ENCODE results near the gene DRGX. TPM values are rescaled to one million over a fixed set of nuclear protein-coding genes. Genes with fewer than 3 reads are reported as not detected.

The DRGX gene
- total and polyA plus RNA-seq, 12 donors, result not detected

- Histone ChIP-seq H3K27ac (no peak overlapping the region), H3K27me3 (no peaks in the 10 kb centered on the region), H3K4me3 (no peak overlapping the region), H3K9me3 (peaks cover 0 to 13% (median 0%) of the 10 kb centered on the region in 11 donors), H3K4me1 (no peaks in the 10 kb centered on the region), H3K36me3 (no peaks in the 10 kb centered on the region)
- intact Hi-C loops (cut with DNase I), result no loop called here
- DNase-seq (no peak), ATAC-seq (no peak)
- WGBS, 2 donors, result 66 to 76% methylated on average over 4 of the region's 4 CpGs
- TF ChIP-seq CTCF (IDR thresholded peaks at IDR 0.05), result no peak
Observed at GRCh38 chr10:49350846-49351532, 44.9 kb downstream of the DRGX start.

DNA sequence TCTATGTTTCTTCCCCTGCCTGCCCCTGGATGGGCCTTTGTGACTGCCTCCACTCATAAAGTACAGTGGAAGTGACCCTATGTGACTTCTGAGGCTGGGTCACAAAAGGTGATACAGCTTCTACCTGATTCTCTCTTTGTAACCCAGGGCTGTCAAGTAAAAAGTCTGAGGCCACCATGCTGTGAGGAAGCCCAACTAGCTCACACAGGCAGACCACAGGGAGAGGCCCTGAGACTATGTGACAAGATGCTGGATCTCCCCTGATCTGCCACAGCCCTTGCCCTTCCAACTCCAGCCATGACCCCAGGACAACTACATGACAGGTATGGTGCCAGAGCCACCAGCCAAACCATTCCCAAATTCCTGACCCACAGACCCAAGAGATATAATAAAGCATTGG lies 45.8 kb downstream of the DRGX start:
- no peak for TF ChIP-seq CTCF (IDR thresholded peaks at IDR 0.05)
- no peaks in the 10 kb centered on the region for H3K36me3 ChIP-seq
- intact Hi-C loops (cut with DNase I), result no loop called here

DNA sequence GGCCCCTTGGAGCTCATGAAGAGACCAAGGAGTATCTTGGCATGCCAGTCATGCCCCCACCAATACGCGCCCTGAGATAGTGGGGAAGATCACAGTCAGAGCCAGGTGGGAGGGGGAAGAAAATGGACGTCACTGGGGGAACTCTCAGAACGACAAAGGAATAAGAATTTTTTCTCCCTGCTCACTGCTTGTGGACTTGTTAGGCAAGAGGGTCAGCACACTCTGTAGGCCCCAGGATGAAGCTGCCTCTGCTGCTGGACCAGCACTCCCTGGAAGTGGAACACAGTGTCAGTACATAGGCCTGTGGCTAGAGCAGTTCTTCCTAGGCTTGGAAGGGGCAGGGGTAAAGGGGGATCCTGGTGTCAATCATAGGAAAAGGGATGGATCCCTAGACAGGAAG lies 46.5 kb downstream of the DRGX start:
- TF ChIP-seq CTCF (IDR thresholded peaks at IDR 0.05), result no peak
- intact Hi-C loops (cut with DNase I), result no loop called here
- DNase-seq (no peak), ATAC-seq (no peak)
- Histone ChIP-seq H3K4me1 (no peaks in the 10 kb centered on the region), H3K9me3 (peaks cover 0 to 13% (median 0%) of the 10 kb centered on the region in 11 donors), H3K27ac (no peak overlapping the region), H3K36me3 (no peaks in the 10 kb centered on the region), H3K27me3 (no peaks in the 10 kb centered on the region), H3K4me3 (no peak overlapping the region)
- WGBS, 2 donors, result 92 to 95% methylated on average over 4 of the region's 4 CpGs

More for the DNA sequence above, 45.8 kb downstream of the DRGX start:
- H3K27me3 ChIP-seq, result no peaks in the 10 kb centered on the region
- no peak overlapping the region for H3K4me3 ChIP-seq
- H3K27ac ChIP-seq, result no peak overlapping the region
- H3K4me1 ChIP-seq, result no peaks in the 10 kb centered on the region
- DNase-seq, result no peak
- H3K9me3 ChIP-seq, result peaks cover 0 to 13% (median 0%) of the 10 kb centered on the region in 11 donors
- no peak for ATAC-seq

DNA sequence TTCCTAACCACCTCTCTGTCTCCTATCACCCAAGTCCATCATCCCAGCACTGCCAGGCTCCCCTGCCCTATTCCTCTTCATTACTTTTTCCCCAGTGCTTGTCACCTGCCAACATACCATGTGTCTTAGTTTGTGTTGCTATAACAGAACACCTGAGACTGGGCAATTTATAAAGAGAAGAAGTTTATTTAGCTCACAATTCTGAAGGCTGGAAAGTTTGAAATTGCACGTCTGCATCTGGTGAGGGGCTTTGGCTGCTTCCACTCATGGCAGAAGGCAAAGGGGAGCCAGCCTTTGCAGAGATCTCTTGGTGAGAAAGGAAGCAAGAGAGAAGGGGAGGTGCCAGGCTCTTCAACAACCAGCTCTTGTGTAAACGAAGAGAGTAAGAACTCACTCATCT lies 47.3 kb downstream of the DRGX start:
- no peak for DNase-seq
- Histone ChIP-seq H3K4me3 (no peak overlapping the region), H3K4me1 (no peaks in the 10 kb centered on the region), H3K27ac (no peak overlapping the region), H3K9me3 (peaks cover 0 to 13% (median 0%) of the 10 kb centered on the region in 11 donors), H3K36me3 (no peaks in the 10 kb centered on the region), H3K27me3 (no peaks in the 10 kb centered on the region)
- intact Hi-C loops (cut with DNase I), result no loop called here
- 81 to 85% methylated on average over 2 of the region's 2 CpGs for WGBS, 2 donors
- no peak for TF ChIP-seq CTCF (IDR thresholded peaks at IDR 0.05)
- no peak for ATAC-seq
